Fibroblast of lung (primary cell): Measurements from ENCODE around the gene LPIN2. TPM values are rescaled to one million over a fixed set of nuclear protein-coding genes. Genes with fewer than 3 reads are reported as not detected.
"Not testable (repeated sequence)": the region's sequence is repeated elsewhere in the genome, so short reads cannot be mapped to it uniquely, and the experiment has no call there.

ENCODE experiments used
- DNase-seq, 2 donors: peaks; one replicate each; pipeline versions ENCODE4 v3.0.0 to v3.0.0-alpha.2; 2010; ENCODE audit warnings: low read depth in 2 of 2
- H2AFZ ChIP-seq: 2 replicates; pipeline ENCODE4 v1.5.1; 2012; ENCODE audit warnings: low read length, control low read depth, inconsistent platforms
- H3K27ac ChIP-seq: 2 replicates; pipeline ENCODE4 v1.5.1; 2011; ENCODE audit warnings: low read length, control low read depth; ENCODE audit not compliant: insufficient read depth
- H3K27me3 ChIP-seq: 2 replicates; pipeline ENCODE4 v1.5.1; 2011; ENCODE audit warnings: mild to moderate bottlenecking, low read length; ENCODE audit not compliant: control insufficient read depth, insufficient read depth
- H3K36me3 ChIP-seq: 2 replicates; pipeline ENCODE4 v1.5.1; 2011; ENCODE audit warnings: low read length; ENCODE audit not compliant: control insufficient read depth, insufficient read depth
- H3K4me1 ChIP-seq: 2 replicates; pipeline ENCODE4 v1.5.1; 2011; ENCODE audit warnings: low read length; ENCODE audit not compliant: control insufficient read depth, insufficient read depth; ENCODE audit errors: extremely low read depth
- H3K4me2 ChIP-seq: 2 replicates; pipeline ENCODE4 v1.5.1; 2011; ENCODE audit warnings: low read length, control low read depth; ENCODE audit not compliant: insufficient read depth; ENCODE audit errors: extremely low read depth
- H3K4me3 ChIP-seq, 4 experiments: fragments of 200-600 bp in 1 of 4; sonication (generic) in 1 of 4; replicated peaks in 1 of 4; 2 replicates each; pipeline ENCODE4 v1.5.1; 2011 to 2016; ENCODE audit warnings: low read length in 4 of 4, low read depth in 3 of 4, mild to moderate bottlenecking in 3 of 4, control low read depth in 2 of 4, inconsistent platforms in 1 of 4, mixed read lengths in 1 of 4; ENCODE audit not compliant: insufficient read depth in 1 of 4; ENCODE audit errors: control extremely low read depth in 1 of 4
- H3K79me2 ChIP-seq: 2 replicates; pipeline ENCODE4 v1.5.1; 2012; ENCODE audit warnings: mild to moderate bottlenecking, low read length, inconsistent platforms; ENCODE audit not compliant: control insufficient read depth, insufficient read depth
- H3K9ac ChIP-seq: 2 replicates; pipeline ENCODE4 v1.5.1; 2011; ENCODE audit warnings: mild to moderate bottlenecking, low read length, control low read depth; ENCODE audit not compliant: insufficient read depth
- H3K9me3 ChIP-seq: 2 replicates; pipeline ENCODE4 v1.5.1; 2012; ENCODE audit warnings: low read depth, low read length; ENCODE audit not compliant: control insufficient read depth, insufficient read depth
- H4K20me1 ChIP-seq: 2 replicates; pipeline ENCODE4 v1.5.1; 2011; ENCODE audit warnings: low read length; ENCODE audit not compliant: control insufficient read depth, insufficient read depth; ENCODE audit errors: extremely low read depth
- EZH2 ChIP-seq: IDR thresholded peaks from 2 replicates; pipeline ENCODE4 v1.5.1; 2012; ENCODE audit warnings: low read length, control low read depth, mild to moderate bottlenecking; ENCODE audit errors: missing control alignments
- polyA plus RNA-seq, 2 donors: library from polyadenylated mRNA; depleted of rRNA in 1 of 2; stranded (reverse) in 1 of 2; unstranded in 1 of 2; fragments of >200 nt; gene quantifications; 2 replicates each; pipeline ENCODE4 v1.2.1, GENCODE V29; 2011 to 2012; ENCODE audit warnings: missing spikeins in 1 of 2
- total RNA-seq: library from RNA; depleted of rRNA; stranded (reverse); fragments of >200 nt; gene quantifications from 2 replicates; pipeline ENCODE4 v1.2.1, GENCODE V29; 2014
- TF ChIP-seq, protein P1 (sequence below), 2 donors: IDR thresholded peaks in 1 of 2; conservative IDR thresholded peaks in 1 of 2; 1 replicate in 1 of 2; 2 replicates in 1 of 2; pipeline ENCODE4 v1.5.1; 2011 to 2012; ENCODE audit warnings: low read length in 2 of 2, control low read depth in 1 of 2, inconsistent platforms in 1 of 2, low read depth in 1 of 2, mild to moderate bottlenecking in 1 of 2

The LPIN2 gene
- total and polyA plus RNA-seq, 2 donors (not counting 1 experiment from before 2014, with no cell fraction given) = 51.0 to 58.1 TPM

DNA sequence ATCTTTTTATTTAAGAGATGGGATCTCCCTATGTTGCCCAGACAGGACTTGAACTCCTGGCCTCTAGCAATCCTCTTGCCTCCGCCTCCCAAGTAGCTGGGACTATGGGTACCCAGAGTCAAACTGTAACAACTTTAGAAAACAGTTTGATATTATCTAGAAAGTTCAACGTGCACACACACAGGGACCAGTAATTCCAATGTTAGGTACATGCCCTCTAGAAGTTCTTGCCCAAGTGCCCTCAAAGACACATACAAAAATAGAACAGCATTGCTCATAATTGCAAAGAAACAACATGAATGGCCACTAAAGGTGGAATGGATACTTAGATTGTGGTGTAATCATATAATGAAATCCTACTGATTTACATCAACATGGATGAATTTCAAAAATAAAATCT, 12.6 kb upstream of the LPIN2 start:
- no peak for TF ChIP-seq EZH2
- TF ChIP-seq, protein P1, sequence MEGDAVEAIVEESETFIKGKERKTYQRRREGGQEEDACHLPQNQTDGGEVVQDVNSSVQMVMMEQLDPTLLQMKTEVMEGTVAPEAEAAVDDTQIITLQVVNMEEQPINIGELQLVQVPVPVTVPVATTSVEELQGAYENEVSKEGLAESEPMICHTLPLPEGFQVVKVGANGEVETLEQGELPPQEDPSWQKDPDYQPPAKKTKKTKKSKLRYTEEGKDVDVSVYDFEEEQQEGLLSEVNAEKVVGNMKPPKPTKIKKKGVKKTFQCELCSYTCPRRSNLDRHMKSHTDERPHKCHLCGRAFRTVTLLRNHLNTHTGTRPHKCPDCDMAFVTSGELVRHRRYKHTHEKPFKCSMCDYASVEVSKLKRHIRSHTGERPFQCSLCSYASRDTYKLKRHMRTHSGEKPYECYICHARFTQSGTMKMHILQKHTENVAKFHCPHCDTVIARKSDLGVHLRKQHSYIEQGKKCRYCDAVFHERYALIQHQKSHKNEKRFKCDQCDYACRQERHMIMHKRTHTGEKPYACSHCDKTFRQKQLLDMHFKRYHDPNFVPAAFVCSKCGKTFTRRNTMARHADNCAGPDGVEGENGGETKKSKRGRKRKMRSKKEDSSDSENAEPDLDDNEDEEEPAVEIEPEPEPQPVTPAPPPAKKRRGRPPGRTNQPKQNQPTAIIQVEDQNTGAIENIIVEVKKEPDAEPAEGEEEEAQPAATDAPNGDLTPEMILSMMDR (conservative IDR thresholded peaks at IDR 0.05 in 1 of 2, IDR thresholded peaks at IDR 0.05 in 1 of 2; ENCODE audit: low read depth in 1 of 2, low read length in 2 of 2) = no peak
- Histone ChIP-seq H3K4me2 (no peak overlapping the region), H3K9ac (no peak overlapping the region)

DNA sequence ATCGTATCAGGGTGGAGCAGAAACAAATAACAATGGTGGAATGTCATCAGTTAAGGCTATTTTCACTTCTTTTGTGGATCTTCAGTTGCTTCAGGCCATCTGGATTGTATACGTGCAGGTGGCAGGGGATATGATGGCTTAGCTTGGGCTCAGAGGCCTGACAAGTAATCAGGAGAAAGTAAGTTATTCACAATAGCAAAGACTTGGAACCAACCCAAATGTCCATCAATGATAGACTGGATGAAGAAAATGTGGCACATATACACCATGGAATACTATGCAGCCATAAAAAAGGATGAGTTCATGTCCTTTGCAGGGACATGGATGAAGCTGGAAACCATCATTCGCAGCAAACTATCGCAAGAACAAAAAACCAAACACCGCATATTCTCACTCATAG, 10.7 kb upstream of the LPIN2 start:
- H3K79me2 ChIP-seq, H3K36me3 ChIP-seq, H2AFZ ChIP-seq, H3K4me3 ChIP-seq, H3K4me2 ChIP-seq, DNase-seq, H3K4me1 ChIP-seq, H4K20me1 ChIP-seq, H3K27me3 ChIP-seq, H3K9ac ChIP-seq, H3K27ac ChIP-seq, H3K9me3 ChIP-seq: not testable (repeated sequence)

More for the DNA sequence above, 12.6 kb upstream of the LPIN2 start:
- Histone ChIP-seq H3K36me3 (no peaks in the 10 kb centered on the region), H3K4me1 (no peaks in the 10 kb centered on the region), H3K27me3 (no peaks in the 10 kb centered on the region), H2AFZ (no peak overlapping the region), H3K4me3 (no peak overlapping the region), H4K20me1 (no peaks in the 10 kb centered on the region), H3K79me2 (no peaks in the 10 kb centered on the region), H3K27ac (no peak overlapping the region), H3K9me3 (no peaks in the 10 kb centered on the region)
- DNase-seq = no peak

DNA sequence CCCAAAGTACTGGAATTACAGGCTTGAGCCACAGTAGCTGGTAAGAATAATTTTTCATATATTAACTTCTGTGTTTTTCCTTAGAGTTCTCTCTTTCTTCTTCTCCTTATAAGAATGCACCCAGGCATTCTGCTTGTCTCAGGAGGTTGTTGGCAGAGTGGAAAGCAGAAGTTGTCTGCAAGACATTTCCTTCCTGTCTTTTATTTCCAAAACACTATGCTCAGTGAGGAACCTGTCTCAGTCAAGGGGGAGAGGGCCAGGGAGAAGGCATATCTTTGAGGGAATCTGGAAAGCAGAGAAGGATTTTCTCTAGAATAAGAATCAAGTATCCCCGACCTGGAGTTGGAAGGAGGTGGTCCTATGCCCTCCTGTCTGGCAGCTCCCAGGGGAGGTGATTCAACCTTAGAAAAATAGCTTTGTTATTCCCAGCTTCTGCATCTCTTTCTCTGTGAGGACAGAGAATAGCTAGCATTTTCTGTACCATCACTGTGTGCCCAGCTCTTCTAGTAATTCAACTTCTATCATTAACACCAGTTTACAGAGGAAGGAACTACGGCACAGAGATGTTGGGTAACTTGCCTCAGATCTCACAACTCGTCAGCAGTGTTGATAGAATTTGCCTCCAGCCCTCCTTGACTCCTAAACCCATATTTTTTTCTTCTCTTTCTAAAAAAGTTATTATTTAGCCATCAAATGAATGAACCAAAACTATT, 3.8 kb upstream of the LPIN2 start:
- H3K4me2 ChIP-seq = no peak overlapping the region
- H3K27ac ChIP-seq = no peak overlapping the region
- peaks cover 10% of the 10 kb centered on the region for H3K4me1 ChIP-seq
- H3K36me3 ChIP-seq = no peaks in the 10 kb centered on the region
- TF ChIP-seq, protein P1 (conservative IDR thresholded peaks at IDR 0.05 in 1 of 2, IDR thresholded peaks at IDR 0.05 in 1 of 2; ENCODE audit: low read depth in 1 of 2, low read length in 2 of 2) = no peak
- no peak for TF ChIP-seq EZH2
- H3K9me3 ChIP-seq = no peaks in the 10 kb centered on the region
- H2AFZ ChIP-seq = no peak overlapping the region
- DNase-seq = no peak
- H3K79me2 ChIP-seq = peaks cover 8% of the 10 kb centered on the region
- no peaks in the 10 kb centered on the region for H4K20me1 ChIP-seq
- H3K4me3 ChIP-seq = no peak overlapping the region
- no peak overlapping the region for H3K9ac ChIP-seq
- no peaks in the 10 kb centered on the region for H3K27me3 ChIP-seq
